SK-N-MC (cell line): ENCODE data around the gene SLC15A1.

Source experiments
- EZH2 ChIP-seq: fragments of 200-600 bp; sonication (generic); IDR thresholded peaks from one replicate; pipeline ENCODE4 v1.6.1; 2017; ENCODE audit warnings: antibody characterized with exemption
- POLR2AphosphoS5 ChIP-seq: IDR thresholded peaks from 2 replicates; pipeline ENCODE4 v1.6.1; 2012; ENCODE audit warnings: mild to moderate bottlenecking, low read depth, low read length, borderline replicate concordance

DNA sequence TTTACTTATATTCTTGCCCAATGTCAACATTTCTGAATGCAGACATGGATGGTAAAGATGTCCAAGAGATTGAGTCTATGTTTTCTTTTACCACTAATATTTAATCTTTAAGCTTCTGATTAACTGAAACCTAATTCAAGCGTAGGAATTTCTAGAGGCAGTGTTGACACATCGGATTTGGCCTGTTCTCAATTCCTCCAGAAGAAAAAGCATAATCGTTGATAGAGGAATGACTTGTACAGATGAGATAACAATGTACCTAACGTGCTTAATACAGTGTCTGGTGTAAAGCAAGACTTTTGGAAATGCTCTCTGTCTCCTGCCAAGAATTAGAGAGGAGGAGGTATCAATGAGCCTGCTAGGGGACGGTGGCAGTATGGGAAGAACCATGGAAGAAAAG lies 35.2 kb downstream of the SLC15A1 start:
- no peak for TF ChIP-seq EZH2
- no peak for TF ChIP-seq POLR2AphosphoS5
